Jurkat, Clone E6-1 (cell line): ENCODE results near the gene PHAX.
"Not testable (repeated sequence)": the region's sequence is repeated elsewhere in the genome, so short reads cannot be mapped to it uniquely, and the experiment has no call there.

ENCODE experiments used
- DNase-seq: peaks from one replicate; pipeline ENCODE4 v3.0.0-alpha.2; 2011; ENCODE audit warnings: low read depth, low spot score
- H3K4me3 ChIP-seq: 2 replicates; pipeline ENCODE4 v1.5.1; 2011; ENCODE audit warnings: mild to moderate bottlenecking, low read length, control low read depth, moderate library complexity

Gene PHAX

DNA sequence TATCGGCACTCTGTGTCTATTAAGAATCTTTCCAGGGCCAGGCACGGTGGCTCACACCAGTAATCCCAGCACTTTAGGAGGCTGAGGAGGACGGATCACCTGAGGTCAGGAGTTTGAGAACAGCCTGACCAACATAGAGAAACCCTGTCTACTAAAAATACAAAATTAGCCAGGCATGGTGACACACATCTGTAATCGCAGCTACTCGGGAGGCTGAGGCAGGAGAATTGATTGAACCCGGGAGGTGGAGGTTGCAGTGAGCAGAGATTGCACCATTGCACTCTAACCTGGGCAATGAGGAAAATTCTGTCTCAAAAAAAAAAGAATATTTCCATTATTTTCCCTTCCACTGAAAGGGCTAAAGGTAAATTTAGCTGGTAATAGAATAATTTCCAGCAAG is 49.0 kb downstream of the PHAX start:
- not testable (repeated sequence) for DNase-seq, H3K4me3 ChIP-seq

- H3K4me3 ChIP-seq: no peak overlapping the region
- no peak for DNase-seq
These were observed 49.7 kb downstream of the PHAX start for GRCh38 chr5:126650463-126650862.

DNA sequence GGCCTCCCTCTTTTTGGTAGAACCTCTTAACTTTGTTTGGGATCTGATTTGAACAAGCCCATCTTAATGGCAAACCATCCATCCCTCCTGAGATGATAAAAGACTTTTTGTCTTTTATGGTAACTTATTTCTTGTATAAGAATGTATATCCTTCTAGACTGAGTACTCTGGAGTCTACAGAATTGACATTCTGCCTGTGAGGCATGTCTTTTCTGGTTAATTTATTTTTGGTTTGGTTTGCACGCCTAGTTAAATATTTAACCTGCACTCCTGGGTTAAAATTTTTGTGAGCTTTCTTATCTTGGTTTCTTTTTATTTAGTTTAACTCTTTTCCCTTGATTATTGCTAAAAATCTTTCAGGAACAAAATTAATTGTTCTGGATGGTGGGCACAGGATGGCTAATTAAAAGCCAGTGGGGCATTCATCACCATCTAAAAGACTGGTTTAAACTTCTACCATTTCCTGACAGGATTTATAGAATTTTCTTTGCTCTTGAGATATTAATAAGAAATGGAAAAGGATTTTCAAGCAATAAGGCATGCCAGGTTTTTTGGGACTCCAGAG is 50.3 kb downstream of the PHAX start:
- H3K4me3 ChIP-seq: no peak overlapping the region
- no peak for DNase-seq

DNA sequence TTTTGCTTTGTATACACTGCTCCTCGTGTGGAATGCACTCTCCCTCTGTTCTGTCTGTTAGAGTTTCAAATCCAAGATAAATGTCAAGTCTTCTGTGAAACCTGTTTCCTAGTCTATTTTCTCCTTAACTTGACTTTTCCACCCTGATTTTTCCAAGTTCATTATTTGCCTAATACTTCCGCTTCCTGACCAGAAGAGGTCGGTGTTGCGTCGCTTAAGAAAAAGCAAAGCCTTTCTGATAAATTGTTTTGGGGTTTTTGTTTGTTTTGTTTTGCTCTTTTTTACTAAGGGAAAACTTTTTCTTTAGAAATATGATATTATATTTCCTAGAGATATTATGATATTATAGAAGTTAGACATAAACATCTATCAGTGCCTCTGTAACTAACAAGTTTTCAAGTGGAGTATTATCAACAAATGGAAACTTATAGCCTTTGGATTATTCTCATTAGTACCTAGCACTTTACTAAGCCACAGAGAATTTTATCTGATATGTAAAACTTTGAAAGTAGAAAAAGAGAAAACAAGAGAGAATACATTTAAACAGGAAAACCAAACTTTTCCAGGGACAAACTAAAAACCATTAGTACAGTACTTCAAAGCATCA is 55.8 kb downstream of the PHAX start:
- DNase-seq: peak; percentile 33

DNA sequence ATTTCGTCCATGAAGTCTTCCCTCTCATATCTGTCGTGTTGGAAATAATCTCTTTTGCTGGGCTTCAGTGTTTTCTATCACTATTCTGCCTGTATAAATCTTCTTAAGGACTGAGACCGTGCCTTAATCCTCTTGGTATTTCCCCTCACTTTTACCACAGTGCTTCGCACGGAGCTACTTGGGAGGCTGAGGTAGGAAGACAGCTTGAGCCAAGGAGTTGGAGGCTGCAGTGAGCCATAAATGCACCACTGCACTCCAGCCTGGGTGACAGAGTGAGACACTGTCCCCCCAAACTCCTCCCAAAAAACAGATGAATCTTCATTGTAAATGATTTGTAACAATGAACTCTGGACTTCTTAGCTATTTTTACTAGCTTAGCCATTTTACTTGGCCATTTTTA is 57.8 kb downstream of the PHAX start:
- DNase-seq: no peak
- no peak overlapping the region for H3K4me3 ChIP-seq

More for the DNA sequence above, 55.8 kb downstream of the PHAX start:
- H3K4me3 ChIP-seq: no peak overlapping the region

DNA sequence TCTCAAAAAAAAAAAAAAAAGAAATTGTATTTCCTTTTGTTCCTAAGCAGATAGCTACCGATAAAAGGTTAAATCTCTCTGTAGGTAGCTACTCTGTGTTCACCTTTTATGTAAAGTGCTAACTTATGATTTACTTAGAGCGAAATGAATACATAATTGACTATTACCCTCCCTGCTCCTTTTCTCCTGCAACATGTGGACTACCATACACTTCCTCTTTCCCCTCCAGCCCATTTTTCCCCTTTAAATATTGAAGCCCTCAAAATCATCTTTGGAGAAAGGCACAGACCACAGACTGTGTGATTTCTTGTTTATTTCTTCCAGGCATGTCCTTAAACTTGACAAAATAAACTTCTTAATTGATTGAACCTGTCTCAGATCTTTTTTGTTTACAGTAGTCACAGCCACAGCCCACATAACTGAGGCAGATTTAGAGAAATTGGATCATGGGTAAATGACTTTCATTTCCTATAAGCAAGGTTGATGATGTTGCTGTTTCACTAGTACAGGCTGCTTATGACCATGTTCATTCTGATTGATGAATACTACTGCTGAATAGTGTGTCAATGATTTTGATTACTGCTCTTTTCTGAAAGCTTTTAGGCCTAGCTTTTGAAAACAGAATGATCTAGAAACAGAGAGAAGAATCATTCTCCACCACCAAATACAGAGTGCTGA is 59.2 kb downstream of the PHAX start:
- no peak overlapping the region for H3K4me3 ChIP-seq
- no peak for DNase-seq

- H3K4me3 ChIP-seq: no peak overlapping the region
These were observed 63.8 kb downstream of the PHAX start for GRCh38 chr5:126664586-126664985.

DNA sequence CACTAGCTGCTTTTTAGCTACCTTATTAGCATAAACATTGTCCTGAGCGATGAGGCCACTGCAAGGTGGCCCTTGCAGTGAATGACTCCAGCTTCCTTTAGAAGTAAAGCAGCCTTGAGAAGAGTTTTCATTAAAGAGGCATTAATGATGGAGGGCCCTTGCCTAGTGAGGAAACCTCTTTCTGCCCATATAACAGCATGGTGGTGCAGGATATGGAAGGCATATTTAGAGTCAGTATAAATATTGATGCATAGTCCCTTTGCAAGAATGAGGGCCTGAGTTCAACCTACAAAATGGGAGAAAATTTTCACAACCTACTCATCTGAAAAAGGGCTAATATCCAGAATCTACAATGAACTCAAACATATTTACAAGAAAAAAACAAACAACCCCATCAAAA is 69.4 kb downstream of the PHAX start:
- not testable (repeated sequence) for DNase-seq, H3K4me3 ChIP-seq

More at GRCh38 chr5:126664586-126664985, 63.8 kb downstream of the PHAX start:
- DNase-seq: no peak

DNA sequence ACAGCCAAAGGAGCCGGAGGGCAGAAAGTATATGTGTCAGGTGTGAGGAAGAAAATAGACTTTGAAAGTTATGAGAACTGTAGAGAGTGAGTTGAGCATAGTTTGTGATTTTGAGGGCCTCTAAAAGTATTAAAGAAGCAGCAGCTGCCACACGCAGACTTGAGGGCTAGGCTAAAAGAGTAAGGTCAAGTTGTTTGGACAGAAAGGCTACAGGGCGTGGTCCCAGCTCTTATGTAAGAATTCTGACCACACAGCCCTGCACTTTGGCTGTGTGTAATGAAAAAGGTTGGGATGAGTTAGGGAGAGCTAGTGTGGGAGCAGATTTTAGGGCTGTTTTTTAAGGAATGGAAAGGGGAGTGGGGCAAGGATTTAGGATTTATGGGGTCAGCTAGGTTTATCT is 70.9 kb downstream of the PHAX start:
- not testable (repeated sequence) for H3K4me3 ChIP-seq, DNase-seq

GRCh38 chr5:126673477-126673876 is 72.7 kb downstream of the PHAX start:
- no peak overlapping the region for H3K4me3 ChIP-seq
- DNase-seq: no peak

- DNase-seq: no peak
- no peak overlapping the region for H3K4me3 ChIP-seq
These were observed 73.4 kb downstream of the PHAX start for GRCh38 chr5:126674145-126674544.

- no peak overlapping the region for H3K4me3 ChIP-seq
- no peak for DNase-seq
These were observed 74.6 kb downstream of the PHAX start for GRCh38 chr5:126675338-126675737.

DNA sequence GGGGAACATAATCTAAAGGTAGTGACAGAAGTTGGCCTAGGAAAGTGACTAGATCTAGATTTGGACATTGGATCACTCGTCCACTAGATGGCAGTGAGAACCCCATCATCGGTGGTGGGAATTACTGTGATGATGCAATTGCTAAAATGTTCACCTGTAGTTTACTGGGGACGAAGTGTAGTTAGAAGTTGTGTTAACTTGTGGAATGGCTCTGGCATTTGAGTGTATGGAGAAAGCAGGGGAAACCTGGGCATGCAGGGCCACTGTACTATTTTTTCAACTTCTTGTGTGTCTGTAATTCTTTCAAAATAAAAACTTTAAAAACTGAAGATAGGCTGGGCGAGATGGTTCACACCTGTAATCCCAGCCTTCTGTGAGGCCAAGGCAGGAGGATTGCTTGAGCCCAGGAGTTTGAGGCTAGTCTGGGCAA is 75.5 kb downstream of the PHAX start:
- DNase-seq: peak; percentile 74
- H3K4me3 ChIP-seq: no peak overlapping the region
